Body of pancreas (tissue), 4 donors: ENCODE measurements around the gene CEACAM1. TPM values are rescaled to one million over a fixed set of nuclear protein-coding genes. Genes with fewer than 3 reads are reported as not detected.
"Not testable (repeated sequence)": the region's sequence is repeated elsewhere in the genome, so short reads cannot be mapped to it uniquely, and the experiment has no call there.

ENCODE experiments used
- ATAC-seq: fragments of 150-250 bp; one replicate; pipeline ENCODE4 v1.9.1; 2016
- DNase-seq, 4 donors: peaks; one replicate each; pipeline ENCODE4 v3.0.0-alpha.2; 2019
- H3K27ac ChIP-seq, 4 donors: fragments of 200-600 bp; sonication (generic); 1 replicate in 3 of 4; 2 replicates in 1 of 4; pipeline versions ENCODE4 v1.5.1 to v1.6.1; 2016 to 2019; ENCODE audit warnings: mild to moderate bottlenecking in 1 of 4, mixed read lengths in 1 of 4, moderate library complexity in 1 of 4
- H3K27me3 ChIP-seq, 2 donors: fragments of 200-600 bp; sonication (generic); one replicate each; pipeline ENCODE4 v1.6.0; 2016; ENCODE audit warnings: mild to moderate bottlenecking in 1 of 2
- H3K36me3 ChIP-seq, 2 donors: fragments of 200-600 bp; sonication (generic); replicated peaks in 1 of 2; 2 replicates each; pipeline ENCODE4 v1.5.1; 2016; ENCODE audit warnings: low read depth in 2 of 2; ENCODE audit not compliant: insufficient read depth in 1 of 2
- H3K4me1 ChIP-seq: fragments of 200-600 bp; sonication (generic); one replicate; pipeline ENCODE4 v1.6.0; 2016
- H3K4me3 ChIP-seq, 2 donors: fragments of 200-600 bp; sonication (generic); 1 replicate in 1 of 2; 2 replicates in 1 of 2; pipeline ENCODE4 v1.5.1; 2016 to 2019
- H3K9me3 ChIP-seq, 3 donors: fragments of 200-600 bp; sonication (generic); 1 replicate in 2 of 3; 2 replicates in 1 of 3; pipeline ENCODE4 v1.5.1; 2016
- CTCF ChIP-seq, 7 experiments: fragments of 450-650 bp in 4 of 7; fragments of 200-600 bp in 3 of 7; sonication (generic) in 3 of 7; IDR thresholded peaks; one replicate each; pipeline ENCODE4 v1.5.1; 2016 to 2019; ENCODE audit warnings: antibody characterized with exemption in 7 of 7
- POLR2A ChIP-seq, 3 donors: fragments of 450-650 bp; IDR thresholded peaks; one replicate each; pipeline ENCODE4 v1.6.1; 2016; ENCODE audit warnings: antibody characterized with exemption in 3 of 3, mild to moderate bottlenecking in 2 of 3
- WGBS, 2 donors: methylation state at CpG; one replicate each; pipeline ENCODE4 v1.1.5; 2017; 5-methylcytosine and 5-hydroxymethylcytosine counted together
- intact Hi-C: fragments of 100-400 bp; cut with DNase I; formaldehyde crosslinking; loops from one replicate; pipeline ENCODE4 v1.15.1; 2023
- total RNA-seq, 2 donors: library from RNA; depleted of rRNA; stranded (reverse); fragments of >200 nt; gene quantifications; one replicate each; pipeline ENCODE4 v1.1.0, GENCODE V29; 2016

Gene CEACAM1
- total RNA-seq, 2 donors from 2014 or later = 1.8 to 2.3 TPM

DNA sequence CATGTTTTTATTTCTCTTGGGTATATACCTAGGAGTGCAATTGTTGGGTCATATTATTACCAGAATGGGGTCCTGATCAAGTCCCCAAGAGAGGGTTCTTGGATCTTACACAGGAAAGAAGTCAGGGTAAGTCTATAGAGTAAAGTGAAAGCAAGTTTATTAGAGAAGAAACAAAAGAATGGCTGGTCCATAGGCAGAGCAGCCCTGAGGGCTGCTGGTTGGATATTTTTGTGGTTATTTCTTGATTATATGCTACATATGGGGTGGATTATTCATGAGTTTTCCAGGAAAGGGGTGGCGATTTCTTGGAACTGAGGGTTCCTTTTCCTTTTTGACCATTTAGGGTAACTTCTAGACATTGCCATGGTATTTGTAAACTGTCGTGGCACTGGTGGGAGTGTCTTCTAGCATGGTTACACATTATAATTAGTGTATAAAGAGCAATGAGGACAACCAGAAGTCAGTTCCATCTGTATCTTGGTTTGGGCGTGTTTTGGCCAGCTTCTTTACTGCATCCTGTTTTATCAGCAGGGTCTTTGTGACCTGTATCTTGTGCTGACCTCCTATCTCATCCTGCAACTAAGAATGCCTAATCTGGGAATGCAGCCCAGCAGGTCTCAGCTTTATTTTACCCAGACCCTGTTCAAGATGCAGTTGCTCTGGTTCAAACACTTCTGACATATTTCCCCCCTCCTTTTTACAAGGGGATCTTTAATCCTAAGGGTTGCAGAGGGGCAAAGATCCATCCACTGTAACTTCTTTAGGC, 41.1 kb downstream of the CEACAM1 start:
- no peak for DNase-seq
- Histone ChIP-seq H3K36me3 (no peaks in the 10 kb centered on the region), H3K4me1 (peaks cover 5% of the 10 kb centered on the region), H3K27me3 (no peaks in the 10 kb centered on the region), H3K27ac (no peak overlapping the region), H3K4me3 (no peak overlapping the region), H3K9me3 (no peaks in the 10 kb centered on the region)
- ATAC-seq = no peak
- 89% methylated on average over 3 of the region's 3 CpGs for WGBS, 2 donors
- TF ChIP-seq CTCF (IDR thresholded peaks at IDR 0.05) (no peak), POLR2A (IDR thresholded peaks at IDR 0.05) (no peak)
- intact Hi-C loops = no loop called here

DNA sequence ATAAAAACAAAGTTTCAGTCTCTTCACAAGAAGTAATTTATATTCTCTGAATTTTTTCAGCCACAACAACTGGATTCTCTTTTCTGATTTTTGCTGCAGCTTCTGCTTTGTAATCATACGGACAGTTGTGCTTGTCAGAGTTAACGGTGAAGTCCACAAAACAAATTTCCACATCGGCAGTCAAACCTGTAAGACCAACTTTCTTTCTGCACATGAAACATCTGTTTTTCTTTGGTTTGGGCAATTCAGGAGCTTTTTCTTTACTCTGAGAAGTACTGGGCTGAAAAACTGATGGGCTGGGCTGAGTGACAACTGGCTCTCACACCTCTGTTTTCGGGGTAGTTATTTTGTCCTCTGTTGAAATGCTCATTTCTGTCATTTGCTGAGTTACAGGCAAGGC, 43.2 kb downstream of the CEACAM1 start:
- WGBS, 2 donors = 72 to 75% methylated on average over 4 of the region's 4 CpGs

DNA sequence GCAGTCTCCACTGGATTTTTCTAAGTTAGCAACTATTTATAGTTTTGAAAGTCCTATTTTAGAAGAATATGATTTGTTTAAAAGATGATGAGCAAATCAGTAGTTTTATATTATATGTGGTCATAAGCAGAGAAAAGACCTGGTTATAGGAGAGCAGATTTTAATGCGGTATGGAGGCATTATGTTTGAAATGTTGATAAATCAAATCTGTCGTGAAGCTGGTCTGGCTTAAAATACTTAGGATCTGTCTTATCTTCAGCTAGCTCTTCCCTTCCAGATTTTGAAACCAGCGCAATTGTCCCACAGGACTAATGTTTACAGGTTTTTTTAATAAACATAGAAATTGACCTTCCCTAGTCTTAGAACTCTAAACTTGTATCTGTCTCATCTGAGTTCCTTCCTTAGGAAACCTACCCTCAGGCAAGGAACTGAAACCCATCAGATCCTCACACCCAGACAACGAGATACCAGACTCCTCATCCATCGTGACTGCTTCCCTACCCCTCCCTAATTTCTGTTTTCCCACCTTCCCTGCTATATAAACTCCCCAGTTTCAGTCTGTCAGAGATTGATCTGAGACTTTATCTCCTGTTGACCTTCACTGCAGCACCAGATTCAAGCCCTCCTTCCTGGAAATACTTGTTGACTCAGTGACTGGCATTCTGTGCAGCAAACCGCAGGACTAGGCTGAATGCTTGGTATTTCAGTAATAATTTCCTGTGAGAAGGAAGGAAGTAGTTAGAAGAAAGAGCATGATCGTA, 47.8 kb downstream of the CEACAM1 start:
- peak overlapping the region in 3 of 4 donors; percentile 28 to 55 (median 34) for H3K27ac ChIP-seq
- H3K4me1 ChIP-seq = peaks cover 11% of the 10 kb centered on the region
- H3K27me3 ChIP-seq = no peaks in the 10 kb centered on the region
- ATAC-seq (peak; percentile 70), DNase-seq (peak; percentile 16 to 56 (median 38))
- H3K36me3 ChIP-seq = no peaks in the 10 kb centered on the region
- no peak overlapping the region for H3K4me3 ChIP-seq
- H3K9me3 ChIP-seq = no peaks in the 10 kb centered on the region
- WGBS, 2 donors = 27 to 31% methylated on average over 7 of the region's 7 CpGs
- intact Hi-C loops = no loop called here
- no peak for TF ChIP-seq POLR2A (IDR thresholded peaks at IDR 0.05)
- TF ChIP-seq CTCF (IDR thresholded peaks at IDR 0.05) = no peak

More for the DNA sequence above, 43.2 kb downstream of the CEACAM1 start:
- H3K27me3 ChIP-seq, H3K9me3 ChIP-seq, intact Hi-C loops, DNase-seq, H3K36me3 ChIP-seq, H3K27ac ChIP-seq, H3K4me3 ChIP-seq, ATAC-seq: not testable (repeated sequence)
- peaks cover 15% of the 10 kb centered on the region for H3K4me1 ChIP-seq

DNA sequence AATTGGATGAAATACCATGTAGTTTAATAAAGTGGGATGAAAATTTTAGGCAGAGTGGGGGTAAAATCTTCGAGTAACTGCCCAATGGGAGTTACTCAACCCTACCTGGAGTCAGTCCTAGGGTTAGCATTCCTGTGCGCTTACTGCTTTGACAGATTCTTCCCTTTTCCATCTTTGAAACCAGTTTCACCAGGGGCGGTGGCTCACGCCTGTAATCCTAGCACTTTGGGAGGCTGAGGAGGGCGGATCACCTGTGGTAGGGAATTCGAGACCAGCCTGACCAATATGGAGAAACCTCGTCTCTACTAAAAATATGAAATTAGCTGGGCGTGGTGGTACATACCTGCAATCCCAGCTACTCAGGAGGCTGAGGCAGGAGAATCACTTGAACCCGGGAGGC, 48.5 kb downstream of the CEACAM1 start:
- Histone ChIP-seq H3K27me3 (no peaks in the 10 kb centered on the region), H3K27ac (no peak overlapping the region), H3K36me3 (no peaks in the 10 kb centered on the region), H3K4me3 (no peak overlapping the region), H3K4me1 (peaks cover 11% of the 10 kb centered on the region), H3K9me3 (no peaks in the 10 kb centered on the region)
- TF ChIP-seq POLR2A (IDR thresholded peaks at IDR 0.05) (no peak), CTCF (IDR thresholded peaks at IDR 0.05) (no peak)
- WGBS, 2 donors = 93 to 95% methylated on average over 8 to 9 of the region's 9 CpGs
- DNase-seq (no peak), ATAC-seq (no peak)
- intact Hi-C loops = no loop called here

DNA sequence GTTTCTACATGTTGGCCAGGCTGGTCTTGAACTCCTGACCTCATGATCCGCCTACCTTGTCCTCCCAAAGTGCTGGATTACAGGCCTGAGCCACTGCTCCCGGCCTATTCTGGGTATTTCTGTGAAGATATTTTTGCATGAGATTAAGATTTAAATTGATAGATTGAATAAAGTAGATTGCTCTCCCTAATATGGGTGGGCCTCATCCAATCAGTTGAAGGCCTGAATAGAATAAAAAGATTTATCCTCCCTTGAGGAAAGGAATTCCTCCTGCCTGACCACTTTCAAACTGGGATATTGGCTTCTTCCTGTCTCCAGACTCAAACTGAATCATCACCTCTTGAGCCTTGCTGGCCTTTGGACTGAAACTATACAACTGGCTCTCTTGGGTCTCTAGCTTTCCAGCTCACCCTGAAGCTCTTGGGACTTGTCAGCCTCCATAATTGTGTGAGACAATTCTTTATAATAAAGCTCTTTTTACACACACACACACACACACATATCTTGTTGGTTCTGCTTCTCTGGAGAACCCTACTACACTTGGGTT, 49.4 kb downstream of the CEACAM1 start:
- TF ChIP-seq CTCF (IDR thresholded peaks at IDR 0.05) (no peak), POLR2A (IDR thresholded peaks at IDR 0.05) (no peak)
- intact Hi-C loops = no loop called here
- no peaks in the 10 kb centered on the region for H3K36me3 ChIP-seq
- H3K27ac ChIP-seq = no peak overlapping the region
- peaks cover 11% of the 10 kb centered on the region for H3K4me1 ChIP-seq
- DNase-seq = no peak
- WGBS, 2 donors = 96% methylated on average over 2 of the region's 2 CpGs
- H3K4me3 ChIP-seq = no peak overlapping the region
- no peaks in the 10 kb centered on the region for H3K9me3 ChIP-seq
- H3K27me3 ChIP-seq = no peaks in the 10 kb centered on the region
- no peak for ATAC-seq
